SH-SY5Y (cell line): ENCODE data around the gene KIF5C.

Source experiments
- GATA2 ChIP-seq: IDR thresholded peaks from 2 replicates; pipeline ENCODE4 v1.6.1; 2011; ENCODE audit warnings: mild to moderate bottlenecking, low read depth, low read length
- GATA3 ChIP-seq: IDR thresholded peaks from 2 replicates; pipeline ENCODE4 v1.6.1; 2011; ENCODE audit warnings: low read depth, mild to moderate bottlenecking, low read length, moderate library complexity

GRCh38 chr2:149012545-149012944, 137.5 kb downstream of the KIF5C start:
- TF ChIP-seq GATA3 = no peak
- TF ChIP-seq GATA2 = no peak
